ENCODE results near the gene RBPJ. TPM values are rescaled to one million over a fixed set of nuclear protein-coding genes. Genes with fewer than 3 reads are reported as not detected.
A peak's percentile ranks its signal among the peaks of the same experiment; 100 is the strongest.

RBPJ gene
- total and polyA plus RNA-seq, 12 donors: 10.1 to 59.1 (median 38.1) TPM

GRCh38 chr4:26330186-26330787, 9.5 kb downstream of the RBPJ start:
- DNase-seq: no peak
- H3K27me3 ChIP-seq: no peaks in the 10 kb centered on the region
- no peak overlapping the region for H3K4me3 ChIP-seq
- no peaks in the 10 kb centered on the region for H3K9me3 ChIP-seq
- no peaks in the 10 kb centered on the region for H3K36me3 ChIP-seq
- ATAC-seq: peak in 5 of 8 donors; percentile 66 to 78 (median 76)
- H3K27ac ChIP-seq: peak overlapping the region in 1 of 10 donors; percentile 5
- 47% methylated on average over 4 of the region's 4 CpGs for WGBS, 2 donors
- intact Hi-C loops (cut with DNase I): loop anchor here in 9 of 10 donors (1.0 to 10.0 kb wide), 7 partner anchors 75 to 675 kb away; no protein-coding TSS in a partner anchor
- peaks cover 0 to 82% (median 26%) of the 10 kb centered on the region in 9 donors for H3K4me1 ChIP-seq
- TF ChIP-seq CTCF (IDR thresholded peaks at IDR 0.05): peak; percentile 48 to 76 (median 69)

GRCh38 chr4:26330946-26331345, 10.1 kb downstream of the RBPJ start:
- H3K27me3 ChIP-seq: no peaks in the 10 kb centered on the region
- DNase-seq (no peak), ATAC-seq (peak in 2 of 8 donors; percentile 16 to 38)
- intact Hi-C loops (cut with DNase I): loop anchor here in 9 of 10 donors (1.0 to 10.0 kb wide), 7 partner anchors 74 to 674 kb away; no protein-coding TSS in a partner anchor
- H3K36me3 ChIP-seq: no peaks in the 10 kb centered on the region
- no peak overlapping the region for H3K4me3 ChIP-seq
- 57 to 76% methylated on average over 6 of the region's 6 CpGs for WGBS, 2 donors
- TF ChIP-seq CTCF (IDR thresholded peaks at IDR 0.05): no peak
- no peaks in the 10 kb centered on the region for H3K9me3 ChIP-seq
- H3K27ac ChIP-seq: peak overlapping the region in 1 of 10 donors; percentile 32
- H3K4me1 ChIP-seq: peaks cover 0 to 78% (median 26%) of the 10 kb centered on the region in 9 donors

- peak in 2 of 8 donors; percentile 36 to 38 for ATAC-seq
- WGBS, 2 donors: 67 to 75% methylated on average over 7 of the region's 7 CpGs
- peaks cover 0 to 74% (median 26%) of the 10 kb centered on the region in 9 donors for H3K4me1 ChIP-seq
Measured at GRCh38 chr4:26331380-26331950, 10.7 kb downstream of the RBPJ start.

More at GRCh38 chr4:26331380-26331950, 10.7 kb downstream of the RBPJ start:
- no peaks in the 10 kb centered on the region for H3K27me3 ChIP-seq
- no peak for DNase-seq
- H3K36me3 ChIP-seq: no peaks in the 10 kb centered on the region
- TF ChIP-seq CTCF (IDR thresholded peaks at IDR 0.05): no peak
- intact Hi-C loops (cut with DNase I): loop anchor here in 8 of 10 donors (2.0 to 10.0 kb wide), 6 partner anchors 73 to 673 kb away; no protein-coding TSS in a partner anchor
- H3K9me3 ChIP-seq: no peaks in the 10 kb centered on the region
- H3K27ac ChIP-seq: peak overlapping the region in 1 of 10 donors; percentile 32
- H3K4me3 ChIP-seq: no peak overlapping the region
